HepG2 (cell line): ENCODE results near the gene PA2G4. TPM values are rescaled to one million over a fixed set of nuclear protein-coding genes. Genes with fewer than 3 reads are reported as not detected.
A peak's percentile ranks its signal among the peaks of the same experiment; 100 is the strongest.

ENCODE experiments used
- AGO2 ChIP-seq: fragments of 200-400 bp; formaldehyde crosslinking; optimal IDR thresholded peaks from 2 replicates; pipeline ENCODE3; 2017; ENCODE audit warnings: mild to moderate bottlenecking, low read depth, low read length, moderate library complexity
- ARID2 ChIP-seq: sonication (generic); formaldehyde crosslinking; IDR thresholded peaks from 2 replicates; pipeline ENCODE4 v1.8.1; 2022; ENCODE audit warnings: mild to moderate bottlenecking, missing genetic modification reagents, borderline replicate concordance
- ATF6 ChIP-seq: sonication (generic); formaldehyde crosslinking; conservative IDR thresholded peaks from 2 replicates; pipeline ENCODE4 v1.4.0; 2020; ENCODE audit warnings: missing genetic modification reagents
- BRD4 ChIP-seq: sonication (generic); formaldehyde crosslinking; IDR thresholded peaks from 2 replicates; pipeline ENCODE4 v1.4.0; 2020; ENCODE audit warnings: missing genetic modification reagents
- GLI4 ChIP-seq: sonication (generic); formaldehyde crosslinking; IDR thresholded peaks from 2 replicates; pipeline ENCODE4 v1.5.1; 2020; ENCODE audit warnings: missing genetic modification reagents, mild to moderate bottlenecking, moderate library complexity, borderline replicate concordance
- GPN1 ChIP-seq: sonication (generic); formaldehyde crosslinking; IDR thresholded peaks from 2 replicates; pipeline ENCODE4 v1.5.1; 2020; ENCODE audit warnings: missing genetic modification reagents, borderline replicate concordance
- HNF1B ChIP-seq: sonication (generic); formaldehyde crosslinking; IDR thresholded peaks from 2 replicates; pipeline ENCODE4 v1.5.1; 2020; ENCODE audit warnings: mild to moderate bottlenecking, moderate library complexity, missing genetic modification reagents
- HNRNPH1 ChIP-seq: fragments of 200-400 bp; formaldehyde crosslinking; optimal IDR thresholded peaks from 2 replicates; pipeline ENCODE3; 2017; ENCODE audit warnings: mild to moderate bottlenecking, low read depth, low read length
- IKZF4 ChIP-seq: sonication (generic); formaldehyde crosslinking; IDR thresholded peaks from 2 replicates; pipeline ENCODE4 v1.5.1; 2020; ENCODE audit warnings: borderline replicate concordance, mild to moderate bottlenecking, low read depth, missing genetic modification reagents; ENCODE audit errors: not compliant biosample characterization
- NFIC ChIP-seq: IDR thresholded peaks from 2 replicates; pipeline ENCODE4 v1.6.1; 2012; ENCODE audit warnings: mild to moderate bottlenecking, low read length, inconsistent platforms
- PHF5A ChIP-seq: IDR thresholded peaks from one replicate; pipeline ENCODE4 v1.6.1; 2018; ENCODE audit warnings: low read depth, missing genetic modification reagents; ENCODE audit not compliant: unreplicated experiment
- PHF8 ChIP-seq: sonication (generic); formaldehyde crosslinking; IDR thresholded peaks from 2 replicates; pipeline ENCODE4 v1.5.0; 2020; ENCODE audit warnings: missing genetic modification reagents
- RARA ChIP-seq: IDR thresholded peaks from 2 replicates; pipeline ENCODE4 v1.6.1; 2016; ENCODE audit warnings: missing genetic modification reagents, missing compliant biosample characterization
- SP2 ChIP-seq: sonication (generic); formaldehyde crosslinking; IDR thresholded peaks from 2 replicates; pipeline ENCODE4 v1.5.1; 2020; ENCODE audit warnings: mild to moderate bottlenecking, missing genetic modification reagents
- ZNF33A ChIP-seq: sonication (generic); formaldehyde crosslinking; IDR thresholded peaks from 2 replicates; pipeline ENCODE4 v1.5.1; 2020; ENCODE audit warnings: missing genetic modification reagents, mild to moderate bottlenecking, moderate library complexity, borderline replicate concordance
- ZNF746 ChIP-seq: sonication (generic); formaldehyde crosslinking; IDR thresholded peaks from 2 replicates; pipeline ENCODE4 v1.8.0; 2022; ENCODE audit warnings: mild to moderate bottlenecking, missing genetic modification reagents
- ZNF883 ChIP-seq: sonication (generic); formaldehyde crosslinking; IDR thresholded peaks from 2 replicates; pipeline ENCODE4 v1.5.1; 2020; ENCODE audit warnings: mild to moderate bottlenecking, missing genetic modification reagents; ENCODE audit errors: not compliant biosample characterization
- polyA plus RNA-seq, 8 experiments: library from polyadenylated mRNA; depleted of rRNA in 3 of 8; stranded (reverse) in 7 of 8; unstranded in 1 of 8; fragments of >200 nt; fragmentation: Illumina TruSeq in 4 of 8; extraction: Trizol in 4 of 8; gene quantifications; 2 replicates each; pipeline versions ENCODE4 v1.2.1 to v1.2.3, GENCODE V29; 2011 to 2016; ENCODE audit warnings: low read depth in 4 of 8, missing spikeins in 1 of 8, mixed read lengths in 1 of 8; ENCODE audit not compliant: insufficient read depth in 1 of 8
- total RNA-seq, 5 experiments: library from RNA; depleted of rRNA; stranded (reverse); fragments of >200 nt; fragmentation: Illumina TruSeq; extraction: Trizol; gene quantifications; 2 replicates each; pipeline ENCODE4 v1.2.3, GENCODE V29; 2016; ENCODE audit warnings: low read depth in 1 of 5
- TF ChIP-seq, protein P1 (sequence below): sonication (generic); formaldehyde crosslinking; IDR thresholded peaks from 2 replicates; pipeline ENCODE4 v1.5.0; 2020; ENCODE audit warnings: mild to moderate bottlenecking, missing genetic modification reagents, borderline replicate concordance
- TF ChIP-seq, protein P2 (sequence below): sonication (generic); formaldehyde crosslinking; IDR thresholded peaks from 2 replicates; pipeline ENCODE4 v1.8.0; 2022; ENCODE audit warnings: missing genetic modification reagents, low read depth, mild to moderate bottlenecking, borderline replicate concordance

The PA2G4 gene
- total and polyA plus RNA-seq, 2 of the 13 experiments (the other 11 are each of a cell fraction or from before 2014, with no cell fraction given): 147 to 240 TPM

- TF ChIP-seq, protein P1, sequence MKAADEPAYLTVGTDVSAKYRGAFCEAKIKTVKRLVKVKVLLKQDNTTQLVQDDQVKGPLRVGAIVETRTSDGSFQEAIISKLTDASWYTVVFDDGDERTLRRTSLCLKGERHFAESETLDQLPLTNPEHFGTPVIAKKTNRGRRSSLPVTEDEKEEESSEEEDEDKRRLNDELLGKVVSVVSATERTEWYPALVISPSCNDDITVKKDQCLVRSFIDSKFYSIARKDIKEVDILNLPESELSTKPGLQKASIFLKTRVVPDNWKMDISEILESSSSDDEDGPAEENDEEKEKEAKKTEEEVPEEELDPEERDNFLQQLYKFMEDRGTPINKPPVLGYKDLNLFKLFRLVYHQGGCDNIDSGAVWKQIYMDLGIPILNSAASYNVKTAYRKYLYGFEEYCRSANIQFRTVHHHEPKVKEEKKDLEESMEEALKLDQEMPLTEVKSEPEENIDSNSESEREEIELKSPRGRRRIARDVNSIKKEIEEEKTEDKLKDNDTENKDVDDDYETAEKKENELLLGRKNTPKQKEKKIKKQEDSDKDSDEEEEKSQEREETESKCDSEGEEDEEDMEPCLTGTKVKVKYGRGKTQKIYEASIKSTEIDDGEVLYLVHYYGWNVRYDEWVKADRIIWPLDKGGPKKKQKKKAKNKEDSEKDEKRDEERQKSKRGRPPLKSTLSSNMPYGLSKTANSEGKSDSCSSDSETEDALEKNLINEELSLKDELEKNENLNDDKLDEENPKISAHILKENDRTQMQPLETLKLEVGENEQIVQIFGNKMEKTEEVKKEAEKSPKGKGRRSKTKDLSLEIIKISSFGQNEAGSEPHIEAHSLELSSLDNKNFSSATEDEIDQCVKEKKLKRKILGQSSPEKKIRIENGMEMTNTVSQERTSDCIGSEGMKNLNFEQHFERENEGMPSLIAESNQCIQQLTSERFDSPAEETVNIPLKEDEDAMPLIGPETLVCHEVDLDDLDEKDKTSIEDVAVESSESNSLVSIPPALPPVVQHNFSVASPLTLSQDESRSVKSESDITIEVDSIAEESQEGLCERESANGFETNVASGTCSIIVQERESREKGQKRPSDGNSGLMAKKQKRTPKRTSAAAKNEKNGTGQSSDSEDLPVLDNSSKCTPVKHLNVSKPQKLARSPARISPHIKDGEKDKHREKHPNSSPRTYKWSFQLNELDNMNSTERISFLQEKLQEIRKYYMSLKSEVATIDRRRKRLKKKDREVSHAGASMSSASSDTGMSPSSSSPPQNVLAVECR (CRISPR knock-in tag): peak; percentile 78
- TF ChIP-seq ZNF746 (CRISPR knock-in tag): 0 out of 2 replicates have a peak, but pooled peaks have one; percentile 15
- TF ChIP-seq ZNF883 (CRISPR knock-in tag): peak; percentile 52
- peak; percentile 82 for TF ChIP-seq AGO2
- TF ChIP-seq BRD4: 0 out of 2 replicates have a peak, but pooled peaks have one; percentile 27
- no peak for TF ChIP-seq RARA (CRISPR knock-in tag)
- TF ChIP-seq NFIC: 0 out of 2 replicates have a peak, but pooled peaks have one; percentile 32
- TF ChIP-seq GPN1 (CRISPR knock-in tag): no peak
- TF ChIP-seq ZNF33A (CRISPR knock-in tag): 0 out of 2 replicates have a peak, but pooled peaks have one; percentile 33
- TF ChIP-seq PHF5A (CRISPR knock-in tag): peak; percentile 15
- TF ChIP-seq ARID2 (CRISPR knock-in tag): no peak
- TF ChIP-seq, protein P2, sequence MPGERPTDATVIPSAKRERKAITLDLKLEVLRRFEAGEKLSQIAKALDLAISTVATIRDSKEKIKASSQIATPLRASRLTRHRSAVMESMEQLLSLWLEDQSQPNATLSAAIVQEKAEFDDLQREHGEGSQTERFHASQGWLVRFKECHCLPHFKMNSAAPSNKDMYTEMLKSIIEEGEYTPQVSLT (CRISPR knock-in tag): no peak
- TF ChIP-seq HNRNPH1: peak; percentile 47
- 0 out of 2 replicates have a peak, but pooled peaks have one; percentile 39 for TF ChIP-seq ATF6 (CRISPR knock-in tag)
- TF ChIP-seq GLI4 (CRISPR knock-in tag): 0 out of 2 replicates have a peak, but pooled peaks have one; percentile 51
- 0 out of 2 replicates have a peak, but pooled peaks have one; percentile 60 for TF ChIP-seq HNF1B
- peak; percentile 47 for TF ChIP-seq IKZF4 (CRISPR knock-in tag)
- TF ChIP-seq SP2 (CRISPR knock-in tag): 0 out of 2 replicates have a peak, but pooled peaks have one; percentile 22
- TF ChIP-seq PHF8 (CRISPR knock-in tag): peak; percentile 78
Measured at GRCh38 chr12:56158029-56158925, 53.9 kb downstream of the PA2G4 start, which contains the start of gene MYL6 (continued).
